A673 (cell line): ENCODE results near the gene CHAT.

Experiments
- EZH2 ChIP-seq: fragments of 200-600 bp; sonication (generic); IDR thresholded peaks from 2 replicates; pipeline ENCODE4 v1.6.1; 2017; ENCODE audit warnings: borderline replicate concordance, low read depth, mild to moderate bottlenecking, mixed read lengths, antibody characterized with exemption, low read length; ENCODE audit not compliant: poor library complexity, severe bottlenecking
- TF ChIP-seq, protein P1 (sequence below): fragments of 300-800, 200-600 bp; sonication (generic); conservative IDR thresholded peaks from 2 replicates; pipeline ENCODE4 v1.5.1; 2017; ENCODE audit warnings: low read depth, mild to moderate bottlenecking, antibody characterized with exemption, low read length, moderate library complexity, mixed read lengths

DNA sequence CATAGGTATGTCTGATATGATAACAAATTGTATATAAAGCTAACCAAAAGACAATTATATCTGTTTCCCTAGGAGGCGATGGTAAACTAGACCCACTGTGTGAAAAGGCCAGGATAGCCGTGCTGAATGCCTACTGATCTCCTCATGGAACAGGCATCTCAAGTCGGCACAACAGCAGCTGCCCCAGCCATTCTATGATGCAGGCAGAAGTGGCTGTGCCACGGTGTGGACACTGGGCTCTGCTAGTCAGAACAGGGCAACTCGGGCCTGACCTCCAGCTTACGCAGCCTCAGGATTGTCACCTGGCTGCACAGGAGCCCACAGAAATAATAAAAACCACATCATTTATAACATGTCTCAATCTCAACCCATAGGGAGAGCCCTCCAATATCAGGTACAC lies 80.6 kb downstream of the CHAT start:
- TF ChIP-seq, protein P1, sequence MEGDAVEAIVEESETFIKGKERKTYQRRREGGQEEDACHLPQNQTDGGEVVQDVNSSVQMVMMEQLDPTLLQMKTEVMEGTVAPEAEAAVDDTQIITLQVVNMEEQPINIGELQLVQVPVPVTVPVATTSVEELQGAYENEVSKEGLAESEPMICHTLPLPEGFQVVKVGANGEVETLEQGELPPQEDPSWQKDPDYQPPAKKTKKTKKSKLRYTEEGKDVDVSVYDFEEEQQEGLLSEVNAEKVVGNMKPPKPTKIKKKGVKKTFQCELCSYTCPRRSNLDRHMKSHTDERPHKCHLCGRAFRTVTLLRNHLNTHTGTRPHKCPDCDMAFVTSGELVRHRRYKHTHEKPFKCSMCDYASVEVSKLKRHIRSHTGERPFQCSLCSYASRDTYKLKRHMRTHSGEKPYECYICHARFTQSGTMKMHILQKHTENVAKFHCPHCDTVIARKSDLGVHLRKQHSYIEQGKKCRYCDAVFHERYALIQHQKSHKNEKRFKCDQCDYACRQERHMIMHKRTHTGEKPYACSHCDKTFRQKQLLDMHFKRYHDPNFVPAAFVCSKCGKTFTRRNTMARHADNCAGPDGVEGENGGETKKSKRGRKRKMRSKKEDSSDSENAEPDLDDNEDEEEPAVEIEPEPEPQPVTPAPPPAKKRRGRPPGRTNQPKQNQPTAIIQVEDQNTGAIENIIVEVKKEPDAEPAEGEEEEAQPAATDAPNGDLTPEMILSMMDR: no peak
- no peak for TF ChIP-seq EZH2
